Keratinocyte (primary cell): Measurements from ENCODE around the gene CTR9.

Experiments used
- CTCF ChIP-seq, 3 experiments: IDR thresholded peaks in 1 of 3; conservative IDR thresholded peaks in 1 of 3; optimal IDR thresholded peaks in 1 of 3; 2 replicates in 2 of 3; 3 replicates in 1 of 3; pipeline versions ENCODE3 to v1.5.1; 2011; ENCODE audit warnings: low read length in 3 of 3, mild to moderate bottlenecking in 3 of 3, moderate library complexity in 2 of 3, control low read depth in 1 of 3, inconsistent platforms in 1 of 3; ENCODE audit not compliant: insufficient read depth in 2 of 3; ENCODE audit errors: extremely low read depth in 1 of 3
- EZH2 ChIP-seq: IDR thresholded peaks from one replicate; pipeline ENCODE4 v1.6.1; 2012; ENCODE audit warnings: inconsistent platforms, mild to moderate bottlenecking, low read length, moderate library complexity

- TF ChIP-seq CTCF (optimal IDR thresholded peaks at IDR 0.05 in 1 of 3, IDR thresholded peaks at IDR 0.05 in 1 of 3, conservative IDR thresholded peaks at IDR 0.05 in 1 of 3; ENCODE audit: extremely low read depth in 1 of 3, insufficient read depth in 2 of 3, low read length in 3 of 3) = no peak
- no peak for TF ChIP-seq EZH2
Measured at GRCh38 chr11:10807493-10808234, 56.6 kb downstream of the CTR9 start.
